A549 (cell line): ENCODE data around the gene TRPV4. TPM values are rescaled to one million over a fixed set of nuclear protein-coding genes. Genes with fewer than 3 reads are reported as not detected.
A peak's percentile ranks its signal among the peaks of the same experiment; 100 is the strongest.

Experiments used
- ATAC-seq, 2 experiments: fragments of 200-7000 bp in 1 of 2; fragments of >200 bp in 1 of 2; cut with Nextera tagmentation in 1 of 2; cut with Tn5 transposase in 1 of 2; 3 replicates each; pipeline versions ENCODE4 v1.8.0 to v1.9.1; 2018 to 2020; ENCODE audit warnings: mild to moderate bottlenecking in 1 of 2, moderate library complexity in 1 of 2
- CTCF ChIA-PET: fragments of 300-600 bp; sonication (Branson Sonifier 250); formaldehyde crosslinking; extraction: SDS; loops from one replicate; lab custom pipeline; 2021; ENCODE audit warnings: antibody characterized with exemption, inconsistent platforms; lab: Yijun Ruan, JAX
- POLR2A ChIA-PET: fragments of 350-600 bp; formaldehyde crosslinking; extraction: SDS; loops from one replicate; lab custom pipeline; 2021; ENCODE audit warnings: antibody characterized with exemption, inconsistent platforms; lab: Yijun Ruan, JAX
- DNase-seq, 2 experiments: peaks; one replicate each; pipeline versions ENCODE4 v3.0.0 to v3.0.0-alpha.2; 2011 to 2016; ENCODE audit warnings: low read depth in 1 of 2, low spot score in 1 of 2
- FAIRE-seq: peaks from 2 replicates; lab custom pipeline; 2011; peaks lifted over from hg19 to GRCh38; lab: Jason Lieb, UNC
- H3K27ac ChIP-seq, 2 experiments: fragments of >200 bp; sonication (Bioruptor Twin); formaldehyde crosslinking; 3 replicates each; pipeline ENCODE4 v1.5.1; 2016 to 2017
- H3K4me1 ChIP-seq: fragments of >200 bp; sonication (Bioruptor Twin); formaldehyde crosslinking; 3 replicates; pipeline ENCODE4 v1.6.1; 2016
- H3K4me2 ChIP-seq: fragments of >200 bp; sonication (Bioruptor Twin); formaldehyde crosslinking; 3 replicates; pipeline ENCODE4 v1.6.1; 2016
- H3K4me3 ChIP-seq: fragments of >200 bp; sonication (Bioruptor Twin); formaldehyde crosslinking; 3 replicates; pipeline ENCODE4 v1.5.1; 2016
- H3K9me3 ChIP-seq: fragments of >200 bp; sonication (Bioruptor Twin); formaldehyde crosslinking; 3 replicates; pipeline ENCODE4 v1.6.1; 2016
- EHMT2 ChIP-seq: fragments of 200-600 bp; sonication (generic); IDR thresholded peaks from 2 replicates; pipeline ENCODE4 v1.6.1; 2016; ENCODE audit warnings: antibody characterized with exemption, low read depth, mild to moderate bottlenecking, moderate library complexity
- EP300 ChIP-seq, 2 experiments: fragments of >200 bp; sonication (Bioruptor Twin); formaldehyde crosslinking; IDR thresholded peaks; 2 replicates in 1 of 2; 3 replicates in 1 of 2; pipeline ENCODE4 v1.6.1; 2016 to 2017
- GATA3 ChIP-seq: IDR thresholded peaks from 2 replicates; pipeline ENCODE4 v1.6.1; 2012; ENCODE audit warnings: borderline replicate concordance
- HDAC2 ChIP-seq: fragments of 200-600 bp; sonication (generic); IDR thresholded peaks from 2 replicates; pipeline ENCODE4 v1.6.1; 2016
- HEYL ChIP-seq: fragments of 250-450 bp; sonication (Bioruptor Pico); IDR thresholded peaks from 2 replicates; pipeline ENCODE4 v1.8.0; 2021; ENCODE audit warnings: mild to moderate bottlenecking, moderate library complexity
- HOXA7 ChIP-seq: fragments of 250-450 bp; sonication (Bioruptor Pico); IDR thresholded peaks from 2 replicates; pipeline ENCODE4 v1.5.0; 2020; ENCODE audit warnings: mild to moderate bottlenecking, moderate library complexity
- HOXB5 ChIP-seq: fragments of 250-450 bp; sonication (Bioruptor Pico); IDR thresholded peaks from 2 replicates; pipeline ENCODE4 v1.5.0; 2020; ENCODE audit warnings: mild to moderate bottlenecking, moderate library complexity
- JUN ChIP-seq, 2 experiments: fragments of >200 bp; sonication (Bioruptor Twin); formaldehyde crosslinking; IDR thresholded peaks; 2 replicates in 1 of 2; 3 replicates in 1 of 2; pipeline ENCODE4 v1.6.1; 2016 to 2017
- JUNB ChIP-seq: fragments of >200 bp; sonication (Bioruptor Twin); formaldehyde crosslinking; IDR thresholded peaks from 2 replicates; pipeline ENCODE4 v1.6.1; 2016
- KDM1A ChIP-seq: fragments of 200-600 bp; sonication (generic); IDR thresholded peaks from 2 replicates; pipeline ENCODE4 v1.6.1; 2016; ENCODE audit warnings: low read depth, mild to moderate bottlenecking
- KDM5A ChIP-seq: fragments of 200-600 bp; sonication (generic); IDR thresholded peaks from 2 replicates; pipeline ENCODE4 v1.6.1; 2016; ENCODE audit warnings: antibody characterized with exemption, mild to moderate bottlenecking
- MYC ChIP-seq: IDR thresholded peaks from 2 replicates; pipeline ENCODE4 v1.6.1; 2012; ENCODE audit warnings: mild to moderate bottlenecking, inconsistent platforms, low read length, improper control_type of control experiment, borderline replicate concordance
- NFE2L2 ChIP-seq: fragments of 150-350 bp; conservative IDR thresholded peaks from 2 replicates; pipeline ENCODE4 v1.6.1; 2014; ENCODE audit warnings: low read length
- NR3C1 ChIP-seq: fragments of >200 bp; sonication (Bioruptor Twin); formaldehyde crosslinking; IDR thresholded peaks from 3 replicates; pipeline ENCODE4 v1.6.1; 2017
- PHF8 ChIP-seq: fragments of 200-600 bp; sonication (generic); IDR thresholded peaks from 2 replicates; pipeline ENCODE4 v1.6.1; 2016; ENCODE audit warnings: low read depth, mild to moderate bottlenecking, antibody characterized with exemption, moderate library complexity, borderline replicate concordance
- RARB ChIP-seq: fragments of 250-450 bp; sonication (Bioruptor Pico); IDR thresholded peaks from 2 replicates; pipeline ENCODE4 v1.8.0; 2021; ENCODE audit warnings: mild to moderate bottlenecking, moderate library complexity
- RFX5 ChIP-seq: fragments of 450-650 bp; IDR thresholded peaks from 2 replicates; pipeline ENCODE4 v1.7.1; 2014; ENCODE audit warnings: antibody characterized with exemption, mild to moderate bottlenecking, moderate library complexity
- ZFP36 ChIP-seq: fragments of 450-650 bp; IDR thresholded peaks from 2 replicates; pipeline ENCODE4 v1.6.1; 2014; ENCODE audit warnings: borderline replicate concordance; ENCODE audit not compliant: partially characterized antibody
- ZSCAN20 ChIP-seq: fragments of 250-450 bp; sonication (Bioruptor Pico); IDR thresholded peaks from 2 replicates; pipeline ENCODE4 v1.8.0; 2022; ENCODE audit warnings: mild to moderate bottlenecking, moderate library complexity
- WGBS: methylation state at CpG from one replicate; pipeline ENCODE4 v1.1.6; 2017; ENCODE audit errors: missing lambda C conversion rate; 5-methylcytosine and 5-hydroxymethylcytosine counted together
- polyA plus RNA-seq, 4 experiments: library from polyadenylated mRNA; depleted of rRNA in 3 of 4; stranded (reverse); fragments of >200 nt; fragmentation: RNase III in 1 of 4; extraction: RNeasy Plus Mini Kit Qiagen cat#74134 plus additional on column Dnase treatment in 1 of 4; gene quantifications; 2 replicates in 3 of 4; 3 replicates in 1 of 4; pipeline ENCODE4 v1.2.3, GENCODE V29; 2011 to 2017
- TF ChIP-seq, protein P1 (sequence below): fragments of 200-600 bp; sonication (generic); IDR thresholded peaks from 2 replicates; pipeline ENCODE4 v1.6.1; 2016; ENCODE audit warnings: antibody characterized with exemption, mild to moderate bottlenecking, moderate library complexity
- TF ChIP-seq, protein P2 (sequence below): fragments of >200 bp; sonication (Bioruptor Twin); formaldehyde crosslinking; IDR thresholded peaks from 3 replicates; pipeline ENCODE4 v1.6.1; 2016
- TF ChIP-seq, protein P3 (sequence below): IDR thresholded peaks from 2 replicates; pipeline ENCODE4 v1.6.1; 2012

Gene TRPV4
- polyA plus RNA-seq, 2 of the 4 experiments (the other 2 are of a cell fraction), result 0.15 to 0.37 TPM

DNA sequence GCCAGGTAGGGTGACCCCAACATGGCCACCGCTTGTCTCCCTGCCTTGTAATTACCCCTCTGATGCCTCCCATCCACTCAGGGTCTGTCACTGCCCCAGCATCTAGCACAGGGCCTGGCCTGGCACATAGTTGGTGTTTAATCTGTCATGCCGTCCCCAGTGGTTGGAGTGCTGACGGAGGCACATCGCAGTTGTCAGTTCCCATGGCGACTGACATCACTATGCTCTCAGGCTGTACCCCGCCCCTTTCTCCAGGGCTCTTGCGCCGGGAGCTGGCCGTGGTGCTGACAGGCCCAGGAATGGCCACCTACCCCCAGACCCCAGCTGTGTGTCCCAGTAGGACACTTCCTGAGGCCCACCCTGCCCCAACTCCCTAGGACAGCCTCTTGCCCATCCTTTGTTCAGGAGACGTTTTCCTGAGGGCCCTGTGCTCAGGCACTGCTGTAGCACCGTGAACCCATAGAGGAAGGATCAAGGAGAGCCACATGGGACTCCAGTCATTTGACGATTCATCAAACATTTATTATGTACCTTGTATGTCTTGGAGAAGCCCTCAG is 96.6 kb downstream of the TRPV4 start:
- H3K4me2 ChIP-seq, result no peak overlapping the region
- H3K27ac ChIP-seq, result no peak overlapping the region
- ATAC-seq, result peak in 1 of 2 experiments; percentile 14; a peak in 1 of 6 replicates
- peak in 1 of 2 experiments; percentile 32 for DNase-seq
- no peak for TF ChIP-seq ZFP36
- peak; percentile 71; the same call in 1 of the 2 replicates for TF ChIP-seq EHMT2
- TF ChIP-seq, protein P1, sequence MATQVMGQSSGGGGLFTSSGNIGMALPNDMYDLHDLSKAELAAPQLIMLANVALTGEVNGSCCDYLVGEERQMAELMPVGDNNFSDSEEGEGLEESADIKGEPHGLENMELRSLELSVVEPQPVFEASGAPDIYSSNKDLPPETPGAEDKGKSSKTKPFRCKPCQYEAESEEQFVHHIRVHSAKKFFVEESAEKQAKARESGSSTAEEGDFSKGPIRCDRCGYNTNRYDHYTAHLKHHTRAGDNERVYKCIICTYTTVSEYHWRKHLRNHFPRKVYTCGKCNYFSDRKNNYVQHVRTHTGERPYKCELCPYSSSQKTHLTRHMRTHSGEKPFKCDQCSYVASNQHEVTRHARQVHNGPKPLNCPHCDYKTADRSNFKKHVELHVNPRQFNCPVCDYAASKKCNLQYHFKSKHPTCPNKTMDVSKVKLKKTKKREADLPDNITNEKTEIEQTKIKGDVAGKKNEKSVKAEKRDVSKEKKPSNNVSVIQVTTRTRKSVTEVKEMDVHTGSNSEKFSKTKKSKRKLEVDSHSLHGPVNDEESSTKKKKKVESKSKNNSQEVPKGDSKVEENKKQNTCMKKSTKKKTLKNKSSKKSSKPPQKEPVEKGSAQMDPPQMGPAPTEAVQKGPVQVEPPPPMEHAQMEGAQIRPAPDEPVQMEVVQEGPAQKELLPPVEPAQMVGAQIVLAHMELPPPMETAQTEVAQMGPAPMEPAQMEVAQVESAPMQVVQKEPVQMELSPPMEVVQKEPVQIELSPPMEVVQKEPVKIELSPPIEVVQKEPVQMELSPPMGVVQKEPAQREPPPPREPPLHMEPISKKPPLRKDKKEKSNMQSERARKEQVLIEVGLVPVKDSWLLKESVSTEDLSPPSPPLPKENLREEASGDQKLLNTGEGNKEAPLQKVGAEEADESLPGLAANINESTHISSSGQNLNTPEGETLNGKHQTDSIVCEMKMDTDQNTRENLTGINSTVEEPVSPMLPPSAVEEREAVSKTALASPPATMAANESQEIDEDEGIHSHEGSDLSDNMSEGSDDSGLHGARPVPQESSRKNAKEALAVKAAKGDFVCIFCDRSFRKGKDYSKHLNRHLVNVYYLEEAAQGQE, result peak; percentile 93
- POLR2A ChIA-PET, result no interaction called here
- peaks cover 8% of the 10 kb centered on the region; the same call in 1 of the 3 replicates for H3K4me1 ChIP-seq
- 86% methylated on average over 12 of the region's 12 CpGs for WGBS
- H3K9me3 ChIP-seq, result no peaks in the 10 kb centered on the region
- FAIRE-seq, result no peak
- no peak overlapping the region for H3K4me3 ChIP-seq
- CTCF ChIA-PET, result interaction anchor here (0.6 to 2.0 kb wide), 4 partner anchors 9 to 68 kb away, joined by 3 to 8 read pairs (median 6); no protein-coding TSS in a partner anchor

DNA sequence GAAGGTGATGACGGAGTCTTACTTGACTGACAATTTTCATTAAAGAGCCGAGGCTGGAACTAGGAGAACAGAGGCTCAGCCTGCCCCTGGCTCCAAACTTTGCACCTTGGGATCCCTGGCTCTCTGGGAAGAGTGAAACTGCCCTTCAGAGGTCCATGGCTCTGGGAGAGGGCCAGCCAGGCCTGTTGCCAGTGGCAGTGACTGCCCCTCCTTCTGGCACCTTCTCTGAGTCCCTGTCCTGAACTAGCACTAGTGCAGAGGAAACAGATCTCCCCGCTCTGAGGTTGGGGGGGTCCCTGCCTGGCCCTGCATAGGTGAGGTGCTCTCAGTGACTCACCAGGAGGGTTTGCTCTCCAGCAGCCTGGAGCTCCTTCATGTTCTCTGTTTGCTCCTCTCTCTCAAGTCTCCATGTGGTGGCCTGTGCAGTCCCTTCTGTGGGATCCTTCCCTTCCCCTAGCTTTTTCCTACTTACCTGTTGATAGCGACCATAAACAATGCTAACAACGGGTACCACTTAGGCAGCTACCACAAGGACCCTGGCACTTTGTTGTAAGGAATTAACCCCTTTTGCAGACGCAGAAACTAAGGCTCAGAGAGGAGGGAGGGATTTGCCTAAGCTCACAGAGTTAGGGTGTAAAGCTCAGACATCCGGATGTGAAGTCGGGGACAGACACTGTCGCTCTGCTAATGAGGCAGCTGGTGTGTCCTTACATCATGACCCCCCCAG is 97.2 kb downstream of the TRPV4 start:
- no peak for ATAC-seq
- Histone ChIP-seq H3K27ac (no peak overlapping the region), H3K4me2 (no peak overlapping the region), H3K4me1 (peaks cover 8% of the 10 kb centered on the region; the same call in 1 of the 3 replicates), H3K4me3 (no peak overlapping the region), H3K9me3 (no peaks in the 10 kb centered on the region)
- WGBS, result 55% methylated on average over 8 of the region's 9 CpGs
- DNase-seq, result no peak
- FAIRE-seq, result no peak
- CTCF ChIA-PET, result interaction anchor here (0.6 to 2.0 kb wide), 7 partner anchors 8 to 218 kb away, joined by 3 to 8 read pairs (median 3); no protein-coding TSS in a partner anchor
- TF ChIP-seq RFX5, result no peak
- TF ChIP-seq HDAC2, result no peak
- no peak for TF ChIP-seq KDM1A
- TF ChIP-seq JUNB, result no peak
- no peak for TF ChIP-seq HOXB5 (CRISPR knock-in tag)
- TF ChIP-seq NR3C1, result no peak
- TF ChIP-seq NFE2L2, result no peak
- no peak for TF ChIP-seq PHF8
- TF ChIP-seq, protein P2, sequence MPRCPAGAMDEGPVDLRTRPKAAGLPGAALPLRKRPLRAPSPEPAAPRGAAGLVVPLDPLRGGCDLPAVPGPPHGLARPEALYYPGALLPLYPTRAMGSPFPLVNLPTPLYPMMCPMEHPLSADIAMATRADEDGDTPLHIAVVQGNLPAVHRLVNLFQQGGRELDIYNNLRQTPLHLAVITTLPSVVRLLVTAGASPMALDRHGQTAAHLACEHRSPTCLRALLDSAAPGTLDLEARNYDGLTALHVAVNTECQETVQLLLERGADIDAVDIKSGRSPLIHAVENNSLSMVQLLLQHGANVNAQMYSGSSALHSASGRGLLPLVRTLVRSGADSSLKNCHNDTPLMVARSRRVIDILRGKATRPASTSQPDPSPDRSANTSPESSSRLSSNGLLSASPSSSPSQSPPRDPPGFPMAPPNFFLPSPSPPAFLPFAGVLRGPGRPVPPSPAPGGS, result no peak
- TF ChIP-seq HEYL (CRISPR knock-in tag), result no peak
- TF ChIP-seq EP300 (IDR thresholded peaks at IDR 0.05), result no peak
- no peak for TF ChIP-seq ZSCAN20
- no peak for TF ChIP-seq GATA3
- no peak for TF ChIP-seq HOXA7 (CRISPR knock-in tag)
- TF ChIP-seq JUN (IDR thresholded peaks at IDR 0.05), result no peak
- no peak for TF ChIP-seq MYC
- no peak for TF ChIP-seq KDM5A
- no peak for TF ChIP-seq RARB (CRISPR knock-in tag)
- TF ChIP-seq, protein P3, sequence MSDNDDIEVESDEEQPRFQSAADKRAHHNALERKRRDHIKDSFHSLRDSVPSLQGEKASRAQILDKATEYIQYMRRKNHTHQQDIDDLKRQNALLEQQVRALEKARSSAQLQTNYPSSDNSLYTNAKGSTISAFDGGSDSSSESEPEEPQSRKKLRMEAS, result no peak
- POLR2A ChIA-PET, result no interaction called here
